Smooth muscle cell (in vitro differentiated cells): ENCODE measurements around the gene LFNG. TPM values are rescaled to one million over a fixed set of nuclear protein-coding genes. Genes with fewer than 3 reads are reported as not detected.

Experiments used
- DNase-seq: peaks from one replicate; lab custom pipeline; 2025; ENCODE audit not compliant: unreplicated experiment; lab: John Stamatoyannopoulos, UW
- H2AFZ ChIP-seq: fragments of 200-600 bp; sonication (generic); 2 replicates; pipeline ENCODE4 v1.6.0; 2016; ENCODE audit warnings: antibody characterized with exemption, low read depth, mild to moderate bottlenecking
- H3F3A ChIP-seq: fragments of 200-600 bp; sonication (generic); 2 replicates; pipeline ENCODE4 v1.6.0; 2017; ENCODE audit warnings: antibody characterized with exemption, low read depth
- H3K27ac ChIP-seq: fragments of 200-600 bp; sonication (generic); 2 replicates; pipeline ENCODE4 v1.5.1; 2016; ENCODE audit warnings: low read depth, mild to moderate bottlenecking
- H3K27me3 ChIP-seq: fragments of 200-600 bp; sonication (generic); 2 replicates; pipeline ENCODE4 v1.6.1; 2016; ENCODE audit warnings: low read depth, mild to moderate bottlenecking
- H3K36me3 ChIP-seq: fragments of 200-600 bp; sonication (generic); 2 replicates; pipeline ENCODE4 v1.5.1; 2016; ENCODE audit warnings: low read depth
- H3K4me1 ChIP-seq: fragments of 200-600 bp; sonication (generic); 2 replicates; pipeline ENCODE4 v1.5.1; 2016; ENCODE audit warnings: low read depth
- H3K4me2 ChIP-seq: fragments of 200-600 bp; sonication (generic); 2 replicates; pipeline ENCODE4 v1.6.0; 2016; ENCODE audit warnings: mild to moderate bottlenecking
- H3K4me3 ChIP-seq: fragments of 200-600 bp; sonication (generic); 2 replicates; pipeline ENCODE4 v1.5.1; 2016; ENCODE audit warnings: mild to moderate bottlenecking
- H3K79me2 ChIP-seq: fragments of 200-600 bp; sonication (generic); 2 replicates; pipeline ENCODE4 v1.6.0; 2016; ENCODE audit warnings: low read depth, mild to moderate bottlenecking
- H3K9ac ChIP-seq: fragments of 200-600 bp; sonication (generic); 2 replicates; pipeline ENCODE4 v1.6.0; 2016; ENCODE audit warnings: low read depth
- H3K9me3 ChIP-seq: fragments of 200-600 bp; sonication (generic); replicated peaks from 2 replicates; pipeline ENCODE4 v1.5.1; 2016; ENCODE audit warnings: low read depth
- H4K20me1 ChIP-seq: fragments of 200-600 bp; sonication (generic); 2 replicates; pipeline ENCODE4 v1.6.0; 2016; ENCODE audit warnings: low read depth
- CTCF ChIP-seq: fragments of 200-600 bp; sonication (generic); IDR thresholded peaks from 2 replicates; pipeline ENCODE4 v1.5.1; 2017; ENCODE audit warnings: borderline replicate concordance, mild to moderate bottlenecking, antibody characterized with exemption; ENCODE audit not compliant: insufficient read depth, poor library complexity, severe bottlenecking
- WGBS: methylation state at CpG from one replicate; pipeline ENCODE4 v1.1.7; 2016; ENCODE audit warnings: low lambda C conversion rate; 5-methylcytosine and 5-hydroxymethylcytosine counted together
- polyA plus RNA-seq: library from polyadenylated mRNA; unstranded; fragments of >200 nt; fragmentation: Nextera tagmentation; extraction: Ambion mirVana; gene quantifications from 2 replicates; pipeline ENCODE4 v1.2.1, GENCODE V29; 2016
- total RNA-seq: library from RNA; depleted of rRNA; stranded (reverse); fragments of >200 nt; gene quantifications from 2 replicates; pipeline ENCODE4 v1.2.3, GENCODE V29; 2014

Gene LFNG
- total and polyA plus RNA-seq, 2 experiments from 2014 or later, result 6.0 to 9.8 TPM

- H3K4me3 ChIP-seq, result peak overlapping the region; percentile 59
- peak overlapping the region; percentile 84 for H3K27ac ChIP-seq
- H3K9me3 ChIP-seq, result no peaks in the 10 kb centered on the region
- H3K36me3 ChIP-seq, result no peaks in the 10 kb centered on the region
- peak overlapping the region; percentile 49 for H3K9ac ChIP-seq
- H3K27me3 ChIP-seq, result no peaks in the 10 kb centered on the region
- no peak for TF ChIP-seq CTCF
- 32% methylated on average over 17 of the region's 17 CpGs for WGBS
- H3K4me2 ChIP-seq, result peak overlapping the region; percentile 93
- no peak overlapping the region for H2AFZ ChIP-seq
- peaks cover 70% of the 10 kb centered on the region for H4K20me1 ChIP-seq
- H3K79me2 ChIP-seq, result peaks cover 45% of the 10 kb centered on the region
- no peak for DNase-seq
- H3K4me1 ChIP-seq, result peaks cover 65% of the 10 kb centered on the region
- peaks cover 37% of the 10 kb centered on the region for H3F3A ChIP-seq
Measured at GRCh38 chr7:2521952-2522591, 2.5 kb downstream of the LFNG start.

- H3K36me3 ChIP-seq, result no peaks in the 10 kb centered on the region
- H3K4me1 ChIP-seq, result peaks cover 59% of the 10 kb centered on the region
- no peaks in the 10 kb centered on the region for H3K9me3 ChIP-seq
- H3K27ac ChIP-seq, result peak overlapping the region; percentile 84
- peak overlapping the region; percentile 93 for H3K4me2 ChIP-seq
- H4K20me1 ChIP-seq, result peaks cover 77% of the 10 kb centered on the region
- no peaks in the 10 kb centered on the region for H3K27me3 ChIP-seq
- 31% methylated on average over 19 of the region's 19 CpGs for WGBS
- no peak for TF ChIP-seq CTCF
- no peak for DNase-seq
- peak overlapping the region; percentile 59 for H3K4me3 ChIP-seq
- peaks cover 36% of the 10 kb centered on the region for H3F3A ChIP-seq
- H3K79me2 ChIP-seq, result peaks cover 45% of the 10 kb centered on the region
- H3K9ac ChIP-seq, result peak overlapping the region; percentile 49
- no peak overlapping the region for H2AFZ ChIP-seq
Measured at GRCh38 chr7:2522780-2523433, 3.3 kb downstream of the LFNG start.

- Histone ChIP-seq H3K27ac (peak overlapping the region; percentile 84), H2AFZ (no peak overlapping the region), H3K9me3 (no peaks in the 10 kb centered on the region), H4K20me1 (peaks cover 82% of the 10 kb centered on the region), H3K4me3 (peak overlapping the region; percentile 59), H3K4me1 (peaks cover 58% of the 10 kb centered on the region), H3K27me3 (no peaks in the 10 kb centered on the region), H3K79me2 (peaks cover 45% of the 10 kb centered on the region), H3K4me2 (peak overlapping the region; percentile 93), H3F3A (peaks cover 36% of the 10 kb centered on the region), H3K9ac (peak overlapping the region; percentile 49), H3K36me3 (no peaks in the 10 kb centered on the region)
- TF ChIP-seq CTCF, result no peak
- WGBS, result 25% methylated on average over 22 of the region's 22 CpGs
- DNase-seq, result no peak
Measured at GRCh38 chr7:2523461-2523936, 3.9 kb downstream of the LFNG start.
